IPS-NIHi7 (cell line): ENCODE measurements around the gene ASPN.

ENCODE experiments used
- DNase-seq: peaks from one replicate; pipeline ENCODE4 v3.0.0; 2012; ENCODE audit warnings: mixed read lengths; ENCODE audit errors: extremely low spot score

The ASPN gene

DNA sequence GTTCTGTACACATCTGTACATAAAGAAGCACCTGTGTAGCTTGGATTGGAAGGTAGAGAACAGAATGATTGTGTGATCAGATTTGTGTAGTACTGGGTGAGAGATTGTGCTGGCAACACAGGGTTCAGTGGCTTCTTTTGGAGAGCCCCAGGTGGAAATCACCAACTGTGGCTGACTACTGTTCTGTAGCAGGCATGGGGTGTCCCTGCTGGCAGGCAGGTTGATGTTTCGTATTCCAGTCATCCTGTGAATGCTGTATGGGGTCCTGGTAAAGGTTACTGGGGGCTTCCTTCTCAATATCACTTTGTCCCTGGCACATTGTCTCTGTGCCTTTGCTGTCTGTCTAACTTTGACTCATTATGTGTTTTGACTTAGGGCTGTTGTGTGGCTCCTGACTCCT is 5.3 kb downstream of the ASPN start:
- DNase-seq, result no peak

- DNase-seq, result no peak
Measured at GRCh38 chr9:92474587-92474986, 7.7 kb downstream of the ASPN start.

- DNase-seq, result no peak
Measured at GRCh38 chr9:92468206-92468605, 14.1 kb downstream of the ASPN start.

DNA sequence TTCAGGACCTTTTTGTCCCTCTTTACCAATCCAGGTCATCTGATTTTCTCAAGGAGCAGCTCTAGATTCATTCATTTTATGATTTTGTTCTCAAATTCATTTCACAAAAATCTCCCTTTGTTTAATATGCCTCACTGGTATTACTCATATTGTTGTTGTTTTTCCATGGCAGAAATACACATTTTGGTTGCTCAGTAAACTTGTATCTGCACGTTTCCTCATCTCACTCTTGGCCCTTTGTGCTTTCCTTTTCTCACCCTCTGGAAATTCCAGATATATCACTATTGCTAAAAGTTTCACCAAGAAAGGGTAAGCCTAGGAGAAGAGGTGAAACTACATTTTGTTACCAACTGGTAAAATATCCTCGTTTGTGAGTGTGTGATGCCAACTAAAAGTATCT is 14.8 kb downstream of the ASPN start:
- no peak for DNase-seq

DNA sequence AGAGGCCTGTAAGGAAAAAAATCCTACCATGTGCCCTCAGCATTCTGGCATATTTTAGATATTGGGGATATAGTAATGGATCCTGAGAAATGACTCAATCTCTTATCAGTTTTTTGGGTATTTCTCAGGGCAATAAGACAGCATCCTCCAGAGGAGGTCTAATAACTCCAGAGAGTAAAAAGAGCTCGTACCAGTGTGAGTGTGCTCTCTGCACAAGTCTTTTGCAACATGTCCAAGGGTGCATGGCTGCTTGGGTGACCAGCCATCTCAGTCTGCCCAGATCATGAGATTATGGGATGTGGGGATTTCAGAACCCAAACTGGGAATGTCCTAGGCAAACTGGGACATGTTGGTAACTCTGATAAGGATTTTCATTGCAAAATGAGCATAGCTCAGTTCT is 15.3 kb downstream of the ASPN start:
- DNase-seq, result no peak

GRCh38 chr9:92463984-92464383 is 18.3 kb downstream of the ASPN start:
- no peak for DNase-seq

GRCh38 chr9:92463387-92463786 is 18.9 kb downstream of the ASPN start:
- no peak for DNase-seq

GRCh38 chr9:92457576-92457975 is 24.7 kb downstream of the ASPN start:
- DNase-seq, result no peak

- peak; percentile 56 for DNase-seq
Measured at GRCh38 chr9:92455217-92455616, 27.1 kb downstream of the ASPN start.

GRCh38 chr9:92446536-92446935 is 35.8 kb downstream of the ASPN start:
- no peak for DNase-seq

DNA sequence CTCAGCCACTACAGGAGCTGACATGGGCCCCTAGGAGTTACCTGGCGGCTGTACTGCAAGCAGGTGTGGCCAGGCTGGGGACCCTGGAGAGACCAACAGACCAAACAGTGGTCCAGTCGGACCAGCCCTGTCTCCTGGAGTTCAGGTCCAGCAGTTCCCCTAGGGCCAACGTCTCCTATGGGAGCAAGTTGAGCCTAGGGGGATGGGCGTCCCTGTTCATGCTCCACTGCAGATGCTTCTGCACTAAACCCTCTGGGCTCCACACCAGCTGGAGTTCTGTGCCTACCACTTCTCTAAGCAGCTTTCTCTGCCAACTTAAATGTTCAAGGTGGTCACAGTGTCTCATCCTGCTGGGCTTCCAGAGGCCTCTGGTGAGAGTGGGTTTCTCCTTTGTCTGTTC is 37.5 kb downstream of the ASPN start:
- DNase-seq, result no peak

DNA sequence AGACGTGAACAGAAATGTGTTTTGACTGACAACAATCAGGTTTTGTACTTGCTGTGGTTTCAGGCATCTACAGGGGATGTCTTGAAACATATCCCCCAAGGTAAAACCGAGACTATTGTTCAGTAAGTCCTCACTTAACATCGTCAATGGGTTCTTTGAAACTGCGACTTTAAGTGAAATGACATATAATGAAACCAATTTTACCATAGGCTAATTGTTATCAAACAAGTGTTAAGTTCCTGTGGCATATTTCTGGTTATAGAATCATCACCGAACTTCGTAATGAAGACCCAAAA is 41.6 kb downstream of the ASPN start:
- no peak for DNase-seq

DNA sequence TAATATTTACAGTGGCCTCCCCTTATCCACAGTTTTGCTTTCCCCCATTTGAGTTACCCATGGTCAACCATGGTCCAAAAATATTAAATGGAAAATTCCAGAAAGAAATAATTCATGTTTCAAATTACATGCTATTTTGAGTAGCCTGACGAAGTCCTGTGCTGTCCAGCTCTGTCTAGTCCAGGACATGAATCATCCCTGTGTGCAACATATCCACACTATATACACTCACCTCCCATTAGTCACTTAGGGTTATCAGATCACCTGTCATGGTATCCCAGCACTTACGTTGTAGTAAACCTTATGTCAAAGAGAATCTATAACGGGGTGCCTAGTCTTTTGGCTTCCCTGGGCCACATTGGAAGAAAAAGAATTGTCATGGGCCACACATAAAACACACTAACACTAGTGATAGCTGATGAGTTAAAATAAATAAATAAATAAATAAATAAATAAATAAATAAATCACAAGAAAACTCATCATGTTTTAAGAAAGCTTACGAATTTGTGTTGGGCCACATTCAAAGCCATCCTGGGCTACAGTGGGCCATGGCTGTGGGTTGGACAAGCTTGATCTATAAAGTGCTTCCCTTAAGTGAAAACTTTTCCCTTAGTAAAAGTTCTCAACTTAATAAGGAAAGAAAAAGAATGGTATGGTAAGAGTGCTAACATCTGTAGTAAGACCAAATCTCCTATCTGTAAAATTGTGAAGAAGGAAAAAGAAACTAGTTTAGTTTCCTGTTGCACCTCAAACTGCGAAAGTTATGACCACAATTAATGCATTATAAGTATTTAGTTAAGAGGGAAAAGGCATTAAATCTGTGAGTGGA is 42.2 kb downstream of the ASPN start:
- DNase-seq, result no peak

DNA sequence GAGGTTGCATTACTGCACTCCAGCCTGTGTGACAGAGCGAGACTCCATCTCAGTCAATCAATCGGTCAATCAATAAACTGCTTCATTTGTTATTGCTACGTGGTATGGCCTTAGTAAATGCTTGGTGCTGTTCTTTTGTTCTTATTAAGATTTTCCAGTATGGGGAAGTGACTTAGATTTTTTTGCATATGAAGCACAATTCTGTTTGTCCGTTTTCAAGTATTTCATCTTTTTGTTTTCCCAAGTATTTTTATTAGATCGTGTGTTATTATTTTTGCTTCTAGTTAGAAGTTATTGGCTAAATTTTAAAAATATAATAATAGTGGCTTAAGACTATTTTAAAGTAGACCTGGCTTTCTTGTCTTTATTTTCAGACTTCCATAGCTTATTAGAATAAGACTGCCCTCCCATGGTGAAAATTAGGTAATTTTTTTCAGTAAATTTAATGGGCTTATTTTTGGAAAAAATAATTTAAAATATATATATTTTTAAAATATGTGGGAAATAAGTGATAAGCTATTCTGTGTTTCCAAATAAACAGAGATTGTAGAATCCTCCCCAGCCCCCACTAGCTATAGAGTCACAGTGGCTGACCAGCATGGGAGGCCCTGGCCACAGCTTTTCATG is 43.3 kb downstream of the ASPN start:
- no peak for DNase-seq

GRCh38 chr9:92435263-92435662 is 47.0 kb downstream of the ASPN start:
- DNase-seq, result no peak

DNA sequence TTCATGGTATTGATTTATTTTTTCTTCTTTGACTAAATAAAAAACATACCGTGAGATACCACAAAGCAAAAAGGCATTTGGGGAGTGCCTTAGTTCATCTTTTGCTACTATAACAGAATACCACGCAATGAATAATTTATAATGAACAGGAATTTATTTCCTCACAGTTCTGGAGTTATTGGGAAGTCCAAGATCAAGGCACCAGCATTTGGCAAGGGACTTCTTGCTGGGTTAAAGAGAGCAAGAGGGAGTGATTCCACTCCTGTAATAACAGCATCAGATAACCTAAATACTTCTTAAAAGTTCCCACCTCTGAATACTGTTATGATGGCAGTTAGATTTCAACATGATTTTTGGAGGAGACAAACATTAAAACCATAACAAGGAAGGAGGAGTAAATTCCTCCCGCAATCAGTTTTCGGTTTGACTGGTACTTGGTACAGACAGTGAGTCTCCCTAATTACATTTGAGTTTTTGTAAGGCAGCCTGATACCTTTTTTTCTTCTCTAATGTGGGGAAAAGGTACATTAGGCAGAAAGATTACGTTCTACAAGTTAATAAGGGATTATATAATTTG is 49.2 kb downstream of the ASPN start:
- DNase-seq, result no peak

DNA sequence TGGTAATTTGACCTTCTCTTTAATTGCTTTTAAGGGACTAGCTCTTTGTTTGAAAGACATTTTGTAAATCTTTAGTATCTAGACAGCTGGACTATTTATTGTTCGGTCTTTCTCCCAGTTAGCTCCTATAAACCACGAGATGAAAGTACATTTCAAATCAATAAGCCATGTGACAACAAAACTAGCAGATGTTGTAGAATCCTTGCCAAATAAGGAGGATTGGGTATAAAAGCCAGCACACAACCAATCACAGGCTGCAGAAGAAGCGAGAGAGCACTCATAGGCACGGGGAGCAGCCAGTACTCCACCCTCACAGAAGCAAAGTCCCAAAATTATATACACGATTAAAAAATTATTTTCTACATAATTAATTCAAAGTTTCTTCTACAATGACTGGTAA is 50.0 kb downstream of the ASPN start:
- no peak for DNase-seq

DNA sequence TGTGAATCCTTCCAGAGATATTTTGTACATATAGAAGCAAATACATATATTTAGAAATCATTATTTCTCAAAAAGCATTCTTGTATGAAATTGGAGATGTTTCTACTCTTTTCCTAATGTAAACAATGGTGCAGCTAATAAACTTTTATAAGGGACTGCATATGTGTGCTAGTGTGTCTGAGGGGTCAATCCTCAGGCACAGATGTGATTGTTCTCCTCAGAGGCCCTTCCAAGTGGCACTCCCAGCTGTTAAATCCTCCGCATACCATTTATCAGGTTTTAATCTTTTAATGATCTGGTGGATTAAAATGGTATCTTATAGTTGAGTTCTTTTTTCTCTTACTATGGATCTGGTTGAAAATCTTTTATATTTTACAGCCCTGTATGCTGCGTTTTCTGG is 52.5 kb downstream of the ASPN start:
- no peak for DNase-seq

DNA sequence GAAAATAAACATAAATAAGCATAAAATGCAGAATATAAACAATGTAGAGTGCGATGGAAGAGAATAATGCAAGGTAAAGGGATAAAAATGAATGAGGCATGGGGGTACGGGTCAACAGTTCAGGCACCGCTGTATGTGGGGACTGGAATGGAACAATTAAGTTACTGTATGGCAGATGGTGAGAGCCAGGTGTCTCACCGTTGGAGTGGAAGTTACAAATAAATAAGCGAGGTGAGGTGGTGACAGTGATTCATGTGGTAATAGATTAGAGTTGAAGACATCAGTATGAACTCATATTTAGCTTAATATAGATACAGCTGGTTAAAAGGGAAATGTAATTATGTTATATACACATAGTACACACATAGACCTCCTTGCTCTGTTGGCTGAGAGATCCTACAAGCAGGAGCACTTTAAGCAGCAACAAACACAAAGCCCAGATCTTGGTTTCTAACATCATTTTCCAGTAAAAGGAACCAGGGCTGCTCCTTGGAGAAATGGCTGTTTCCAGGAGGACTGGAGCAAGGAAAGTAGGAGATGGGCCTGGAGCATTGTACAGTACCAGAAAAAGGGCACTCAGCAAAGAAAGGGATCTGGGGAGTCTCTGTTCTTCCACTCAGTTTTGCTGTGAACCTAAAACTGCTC is 55.7 kb downstream of the ASPN start:
- DNase-seq, result no peak

GRCh38 chr9:92425474-92425873 is 56.8 kb downstream of the ASPN start:
- no peak for DNase-seq

GRCh38 chr9:92424340-92424739 is 58.0 kb downstream of the ASPN start, which contains the start of gene OMD:
OMD (minus strand) TSS chr9:92424471; CDS start chr9:92417558, 6,913 bp downstream.
- no peak for DNase-seq

DNA sequence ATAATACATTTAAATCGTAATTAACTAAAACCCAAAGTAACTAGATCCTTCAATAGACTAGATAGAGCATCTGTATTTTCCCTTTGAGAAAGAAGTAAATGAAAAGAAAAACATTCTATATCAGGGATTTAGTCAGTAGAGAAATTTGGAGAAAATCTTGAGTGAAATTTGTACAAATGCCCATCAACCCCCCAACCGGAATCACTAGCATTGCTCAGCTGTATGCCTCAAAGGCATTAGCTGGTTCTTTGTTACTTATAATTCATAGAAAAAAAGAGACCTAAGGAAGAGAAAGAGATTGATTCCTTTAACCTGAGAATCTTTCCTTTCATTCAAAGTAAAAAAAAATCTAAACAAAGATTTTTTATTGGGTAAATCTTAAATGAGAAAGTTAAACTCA is 58.7 kb downstream of the ASPN start:
- DNase-seq, result no peak
